IMR-90 (cell line): ENCODE data around the gene RAB6D. TPM values are rescaled to one million over a fixed set of nuclear protein-coding genes. Genes with fewer than 3 reads are reported as not detected.

Experiments
- ATAC-seq: fragments of 200-7000 bp; cut with Tn5 transposase; 2 replicates; pipeline ENCODE4 v1.9.1; 2020; ENCODE audit warnings: low read depth, mild to moderate bottlenecking, moderate library complexity
- BruUV-seq: library from RNA; stranded (reverse); fragments of 400-500 nt; replicated peaks from 2 replicates; lab custom pipeline; 2021; lab: Mats Ljungman, UMichigan
- CTCF ChIA-PET: fragments of 300-600 bp; formaldehyde crosslinking; extraction: SDS; loops from one replicate; lab custom pipeline; 2021; ENCODE audit warnings: antibody characterized with exemption; lab: Yijun Ruan, JAX
- POLR2A ChIA-PET: fragments of 300-600 bp; sonication (Branson Sonifier 250); formaldehyde crosslinking; loops from one replicate; lab custom pipeline; 2022; ENCODE audit warnings: antibody characterized with exemption; ENCODE audit not compliant: unreplicated experiment; lab: Charles Lee
- DNase-seq: peaks from one replicate; pipeline ENCODE4 v3.0.0; 2013
- H2AFZ ChIP-seq: replicated peaks from 2 replicates; pipeline ENCODE3; 2013; ENCODE audit warnings: low read length, mild to moderate bottlenecking; ENCODE audit not compliant: poor library complexity
- H2AK5ac ChIP-seq: 2 replicates; pipeline ENCODE4 v1.6.1; 2013; ENCODE audit warnings: low read depth, low read length, inconsistent platforms
- H2AK9ac ChIP-seq: replicated peaks from 2 replicates; pipeline ENCODE3; 2013; ENCODE audit warnings: mild to moderate bottlenecking, low read depth, low read length, moderate library complexity; ENCODE audit not compliant: poor library complexity
- H2BK120ac ChIP-seq: 2 replicates; pipeline ENCODE4 v1.6.1; 2013; ENCODE audit warnings: low read depth, low read length, inconsistent platforms
- H2BK15ac ChIP-seq: 3 replicates; pipeline ENCODE4 v1.6.1; 2013; ENCODE audit warnings: low read depth, low read length, inconsistent platforms
- H2BK20ac ChIP-seq: 2 replicates; pipeline ENCODE4 v1.6.1; 2013; ENCODE audit warnings: low read depth, mild to moderate bottlenecking, inconsistent platforms, low read length, moderate library complexity
- H2BK5ac ChIP-seq: 2 replicates; pipeline ENCODE4 v1.6.1; 2013; ENCODE audit warnings: mild to moderate bottlenecking, low read depth, low read length, inconsistent platforms; ENCODE audit not compliant: poor library complexity, severe bottlenecking
- H3K14ac ChIP-seq: replicated peaks from 2 replicates; pipeline ENCODE4 v1.6.1; 2013; ENCODE audit warnings: low read depth, low read length, inconsistent platforms
- H3K18ac ChIP-seq: 2 replicates; pipeline ENCODE4 v1.6.1; 2013; ENCODE audit warnings: low read depth, low read length, control low read depth
- H3K23ac ChIP-seq: 2 replicates; pipeline ENCODE4 v1.6.1; 2013; ENCODE audit warnings: low read depth, low read length, inconsistent platforms
- H3K27ac ChIP-seq: 2 replicates; pipeline ENCODE4 v1.5.1; 2013; ENCODE audit warnings: mild to moderate bottlenecking, control low read depth, low read length; ENCODE audit not compliant: insufficient read depth
- H3K27me3 ChIP-seq: 2 replicates; pipeline ENCODE4 v1.6.1; 2013; ENCODE audit warnings: low read length; ENCODE audit not compliant: control insufficient read depth, insufficient read depth
- H3K36me3 ChIP-seq: 2 replicates; pipeline ENCODE4 v1.6.1; 2013; ENCODE audit warnings: low read length, mixed read lengths; ENCODE audit not compliant: control insufficient read depth, insufficient read depth
- H3K4ac ChIP-seq: 2 replicates; pipeline ENCODE4 v1.6.1; 2013; ENCODE audit warnings: low read depth, low read length, inconsistent platforms
- H3K4me1 ChIP-seq: 2 replicates; pipeline ENCODE4 v1.6.1; 2013; ENCODE audit warnings: low read length, mixed read lengths; ENCODE audit not compliant: control insufficient read depth, insufficient read depth
- H3K4me2 ChIP-seq: 2 replicates; pipeline ENCODE4 v1.6.1; 2013; ENCODE audit warnings: low read depth, mild to moderate bottlenecking, control low read depth, low read length, moderate library complexity
- H3K4me3 ChIP-seq: 2 replicates; pipeline ENCODE4 v1.5.1; 2013; ENCODE audit warnings: low read depth, mild to moderate bottlenecking, control low read depth, low read length, moderate library complexity; ENCODE audit not compliant: insufficient read depth
- H3K56ac ChIP-seq: 2 replicates; pipeline ENCODE4 v1.6.1; 2013; ENCODE audit warnings: low read length, inconsistent platforms; ENCODE audit not compliant: insufficient read depth; ENCODE audit errors: extremely low read depth
- H3K79me1 ChIP-seq, 2 experiments: 2 replicates each; pipeline ENCODE4 v1.6.1; 2013; ENCODE audit warnings: low read length in 2 of 2, inconsistent platforms in 1 of 2, low read depth in 1 of 2
- H3K9ac ChIP-seq: 2 replicates; pipeline ENCODE4 v1.6.1; 2013; ENCODE audit warnings: low read depth, low read length, control low read depth
- H3K9me1 ChIP-seq: 2 replicates; pipeline ENCODE4 v1.6.1; 2013; ENCODE audit warnings: low read length, inconsistent platforms; ENCODE audit not compliant: insufficient read depth
- H3K9me3 ChIP-seq: 2 replicates; pipeline ENCODE4 v1.6.1; 2013; ENCODE audit warnings: low read length; ENCODE audit not compliant: control insufficient read depth, insufficient read depth
- H4K20me1 ChIP-seq: 2 replicates; pipeline ENCODE4 v1.6.1; 2013; ENCODE audit warnings: low read length, inconsistent platforms; ENCODE audit not compliant: insufficient read depth
- H4K5ac ChIP-seq: 2 replicates; pipeline ENCODE4 v1.6.1; 2013; ENCODE audit warnings: mild to moderate bottlenecking, low read depth, low read length, control low read depth
- H4K8ac ChIP-seq, 2 experiments: 2 replicates each; pipeline ENCODE4 v1.6.1; 2013; ENCODE audit warnings: low read depth in 2 of 2, low read length in 2 of 2, control low read depth in 1 of 2, inconsistent platforms in 1 of 2
- H4K91ac ChIP-seq: 2 replicates; pipeline ENCODE4 v1.6.1; 2013; ENCODE audit warnings: low read depth, low read length, inconsistent platforms; ENCODE audit not compliant: insufficient read depth
- BHLHE40 ChIP-seq: fragments of 150-350 bp; IDR thresholded peaks from 2 replicates; pipeline ENCODE4 v1.6.1; 2016; ENCODE audit warnings: mild to moderate bottlenecking, low read depth, low read length
- CHD1 ChIP-seq: IDR thresholded peaks from 2 replicates; pipeline ENCODE4 v1.6.1; 2012; ENCODE audit warnings: low read depth, low read length, improper control_type of control experiment
- MAFK ChIP-seq: IDR thresholded peaks from 2 replicates; pipeline ENCODE4 v1.6.1; 2012; ENCODE audit warnings: low read depth, low read length, improper control_type of control experiment
- MXI1 ChIP-seq: IDR thresholded peaks from 2 replicates; pipeline ENCODE4 v1.6.1; 2012; ENCODE audit warnings: low read depth, mild to moderate bottlenecking, low read length, moderate library complexity, borderline replicate concordance
- POLR2A ChIP-seq: IDR thresholded peaks from 2 replicates; pipeline ENCODE4 v1.6.1; 2012; ENCODE audit warnings: mild to moderate bottlenecking, low read depth, low read length
- RAD21 ChIP-seq: IDR thresholded peaks from 2 replicates; pipeline ENCODE4 v1.6.1; 2012; ENCODE audit warnings: low read length, improper control_type of control experiment
- RFX5 ChIP-seq: IDR thresholded peaks from 2 replicates; pipeline ENCODE4 v1.8.0; 2012; ENCODE audit warnings: low read depth, mild to moderate bottlenecking, low read length, moderate library complexity
- dilution Hi-C: fragments of 300-500 bp; cut with HindIII; formaldehyde crosslinking; loops from one replicate; pipeline ENCODE4 v1.14.3; 2018; ENCODE audit warnings: low sequenced_read_pairs; ENCODE audit not compliant: unreplicated experiment
- in situ Hi-C: fragments of 300-500 bp; cut with MboI; formaldehyde crosslinking; loops from 3 replicates; pipeline ENCODE4 v1.14.3; 2019; ENCODE audit warnings: low sequenced_read_pairs, inconsistent platforms, mixed read lengths
- intact Hi-C: fragments of 100-400 bp; cut with micrococcal nuclease; formaldehyde crosslinking; loops from 2 replicates; pipeline ENCODE4 v1.10.0; 2022
- polyA plus RNA-seq, 3 experiments: library from polyadenylated mRNA; depleted of rRNA; stranded (reverse); fragments of >200 nt; gene quantifications; 2 replicates each; pipeline ENCODE4 v1.2.3, GENCODE V29; 2012; ENCODE audit warnings: low replicate concordance in 1 of 3
- total RNA-seq: library from RNA; depleted of rRNA; stranded (reverse); fragments of >200 nt; gene quantifications from 2 replicates; pipeline ENCODE4 v1.2.3, GENCODE V29; 2012
- TF ChIP-seq, protein P1 (sequence below): conservative IDR thresholded peaks from 2 replicates; pipeline ENCODE4 v1.5.1; 2012; ENCODE audit warnings: mild to moderate bottlenecking, low read depth, low read length, improper control_type of control experiment
- TF ChIP-seq, protein P2 (sequence below): fragments of 150-350 bp; IDR thresholded peaks from 2 replicates; pipeline ENCODE4 v1.6.1; 2016; ENCODE audit warnings: low read depth, mild to moderate bottlenecking, low read length, moderate library complexity, borderline replicate concordance

Gene RAB6D
- total and polyA plus RNA-seq, 2 of the 4 experiments (the other 2 are of a cell fraction), result not detected

- H4K5ac ChIP-seq, result no peak overlapping the region
- no peak overlapping the region for H4K8ac ChIP-seq
- no peak overlapping the region for H3K4ac ChIP-seq
- H2BK20ac ChIP-seq, result no peak overlapping the region
- POLR2A ChIA-PET, result no interaction called here
- H3K9me3 ChIP-seq, result no peaks in the 10 kb centered on the region
- CTCF ChIA-PET, result no interaction called here
- H2AK9ac ChIP-seq, result no peak overlapping the region
- H2BK15ac ChIP-seq, result no peak overlapping the region
- H3K4me2 ChIP-seq, result no peak overlapping the region
- no peak overlapping the region for H3K23ac ChIP-seq
- H3K9ac ChIP-seq, result no peak overlapping the region
- DNase-seq (no peak), ATAC-seq (no peak)
- in situ Hi-C loops, result loop anchor here (25.0 kb wide), 1 partner anchor 404 kb away; no protein-coding TSS in a partner anchor
- intact Hi-C loops, result no loop called here
- no peak for TF ChIP-seq BHLHE40
- TF ChIP-seq CHD1, result no peak
- no peak for TF ChIP-seq RAD21
- TF ChIP-seq, protein P1, sequence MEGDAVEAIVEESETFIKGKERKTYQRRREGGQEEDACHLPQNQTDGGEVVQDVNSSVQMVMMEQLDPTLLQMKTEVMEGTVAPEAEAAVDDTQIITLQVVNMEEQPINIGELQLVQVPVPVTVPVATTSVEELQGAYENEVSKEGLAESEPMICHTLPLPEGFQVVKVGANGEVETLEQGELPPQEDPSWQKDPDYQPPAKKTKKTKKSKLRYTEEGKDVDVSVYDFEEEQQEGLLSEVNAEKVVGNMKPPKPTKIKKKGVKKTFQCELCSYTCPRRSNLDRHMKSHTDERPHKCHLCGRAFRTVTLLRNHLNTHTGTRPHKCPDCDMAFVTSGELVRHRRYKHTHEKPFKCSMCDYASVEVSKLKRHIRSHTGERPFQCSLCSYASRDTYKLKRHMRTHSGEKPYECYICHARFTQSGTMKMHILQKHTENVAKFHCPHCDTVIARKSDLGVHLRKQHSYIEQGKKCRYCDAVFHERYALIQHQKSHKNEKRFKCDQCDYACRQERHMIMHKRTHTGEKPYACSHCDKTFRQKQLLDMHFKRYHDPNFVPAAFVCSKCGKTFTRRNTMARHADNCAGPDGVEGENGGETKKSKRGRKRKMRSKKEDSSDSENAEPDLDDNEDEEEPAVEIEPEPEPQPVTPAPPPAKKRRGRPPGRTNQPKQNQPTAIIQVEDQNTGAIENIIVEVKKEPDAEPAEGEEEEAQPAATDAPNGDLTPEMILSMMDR, result no peak
- TF ChIP-seq MXI1, result no peak
- TF ChIP-seq POLR2A, result no peak
- no peak for TF ChIP-seq MAFK
- no peak for TF ChIP-seq RFX5
- TF ChIP-seq, protein P2, sequence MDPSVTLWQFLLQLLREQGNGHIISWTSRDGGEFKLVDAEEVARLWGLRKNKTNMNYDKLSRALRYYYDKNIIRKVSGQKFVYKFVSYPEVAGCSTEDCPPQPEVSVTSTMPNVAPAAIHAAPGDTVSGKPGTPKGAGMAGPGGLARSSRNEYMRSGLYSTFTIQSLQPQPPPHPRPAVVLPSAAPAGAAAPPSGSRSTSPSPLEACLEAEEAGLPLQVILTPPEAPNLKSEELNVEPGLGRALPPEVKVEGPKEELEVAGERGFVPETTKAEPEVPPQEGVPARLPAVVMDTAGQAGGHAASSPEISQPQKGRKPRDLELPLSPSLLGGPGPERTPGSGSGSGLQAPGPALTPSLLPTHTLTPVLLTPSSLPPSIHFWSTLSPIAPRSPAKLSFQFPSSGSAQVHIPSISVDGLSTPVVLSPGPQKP, result no peak
- no peak overlapping the region for H2BK5ac ChIP-seq
- no peak overlapping the region for H3K56ac ChIP-seq
- H2AFZ ChIP-seq, result no peak overlapping the region
- no peaks in the 10 kb centered on the region for H3K4me1 ChIP-seq
- no TSS peak for BruUV-seq
- H3K27ac ChIP-seq, result no peak overlapping the region
- H2AK5ac ChIP-seq, result no peak overlapping the region
- H4K91ac ChIP-seq, result no peak overlapping the region
- no peaks in the 10 kb centered on the region for H3K36me3 ChIP-seq
- no peak overlapping the region for H2BK120ac ChIP-seq
- dilution Hi-C loops, result no loop called here
- no peaks in the 10 kb centered on the region for H4K20me1 ChIP-seq
- H3K27me3 ChIP-seq, result peaks cover 23% of the 10 kb centered on the region
- no peak overlapping the region for H3K4me3 ChIP-seq
- H3K79me1 ChIP-seq, result no peaks in the 10 kb centered on the region
- no peak overlapping the region for H3K14ac ChIP-seq
- H3K9me1 ChIP-seq, result no peaks in the 10 kb centered on the region
- H3K18ac ChIP-seq, result no peak overlapping the region
These were observed 44.8 kb upstream of the RAB6D start for GRCh38 chr2:131408778-131409177.
